Sigmoid colon (tissue), 4 donors: ENCODE data around the gene SIN3A.

Source experiments
- CTCF ChIP-seq, 4 experiments: fragments of 450-650 bp in 3 of 4; fragments of 200-600 bp in 1 of 4; IDR thresholded peaks; one replicate each; pipeline ENCODE4 v1.5.1; 2016 to 2019; ENCODE audit warnings: antibody characterized with exemption in 4 of 4, mild to moderate bottlenecking in 3 of 4, moderate library complexity in 2 of 4
- POLR2A ChIP-seq, 2 donors: fragments of 450-650 bp; IDR thresholded peaks; one replicate each; pipeline ENCODE4 v1.6.1; 2016; ENCODE audit warnings: antibody characterized with exemption in 2 of 2, mild to moderate bottlenecking in 2 of 2, moderate library complexity in 2 of 2
- POLR2AphosphoS5 ChIP-seq, 4 donors: sonication (generic); formaldehyde crosslinking; IDR thresholded peaks; one replicate each; pipeline ENCODE4 v1.6.1; 2017; ENCODE audit warnings: antibody characterized with exemption in 4 of 4

GRCh38 chr15:75380773-75381172 lies 70.7 kb downstream of the SIN3A start:
- TF ChIP-seq CTCF (IDR thresholded peaks at IDR 0.05) (no peak), POLR2AphosphoS5 (IDR thresholded peaks at IDR 0.05) (no peak), POLR2A (IDR thresholded peaks at IDR 0.05) (no peak)
